NOMO-1 (cell line): ENCODE measurements around the gene KRTAP19-5.
"Not testable (repeated sequence)": the region's sequence is repeated elsewhere in the genome, so short reads cannot be mapped to it uniquely, and the experiment has no call there.

Experiments
- DNase-seq, 2 experiments: peaks; one replicate each; lab custom pipeline; 2025; ENCODE audit not compliant: unreplicated experiment in 2 of 2; lab: John Stamatoyannopoulos, UW

The KRTAP19-5 gene

GRCh38 chr21:30502041-30502440, at the start of gene KRTAP19-5:
KRTAP19-5 (minus strand) TSS chr21:30502141; CDS start chr21:30502090, 51 bp downstream.
- DNase-seq: no peak

- DNase-seq: no peak
Observed at GRCh38 chr21:30541764-30542163, 39.8 kb upstream of the KRTAP19-5 start, which contains the start of gene KRTAP19-6. KRTAP19-6 (minus strand) TSS chr21:30541864; CDS start chr21:30541833, 31 bp downstream.

GRCh38 chr21:30518876-30519275, 16.9 kb upstream of the KRTAP19-5 start:
- no peak for DNase-seq

- no peak for DNase-seq
Observed at GRCh38 chr21:30515681-30516080, 13.7 kb upstream of the KRTAP19-5 start.

GRCh38 chr21:30505621-30506205, 3.8 kb upstream of the KRTAP19-5 start:
- not testable (repeated sequence) for DNase-seq

GRCh38 chr21:30497065-30497464, 4.9 kb downstream of the KRTAP19-5 start, which contains the start of gene KRTAP19-4:
KRTAP19-4 (minus strand) TSS chr21:30497165; CDS start chr21:30497110, 55 bp downstream.
- DNase-seq: no peak

- DNase-seq: no peak
Observed at GRCh38 chr21:30491963-30492428, 9.9 kb downstream of the KRTAP19-5 start, which contains the start of gene KRTAP19-3. KRTAP19-3 (minus strand) TSS chr21:30492013; CDS start chr21:30491957, 56 bp downstream.

- no peak for DNase-seq
Observed at GRCh38 chr21:30487336-30487735, 14.6 kb downstream of the KRTAP19-5 start, which contains the start of gene KRTAP19-2. KRTAP19-2 (minus strand) TSS chr21:30487436; CDS start chr21:30487348, 88 bp downstream.

GRCh38 chr21:30486180-30486579, 15.8 kb downstream of the KRTAP19-5 start:
- no peak for DNase-seq

GRCh38 chr21:30482130-30482529, 19.8 kb downstream of the KRTAP19-5 start:
- DNase-seq: no peak

- DNase-seq: no peak
Observed at GRCh38 chr21:30480145-30480544, 21.8 kb downstream of the KRTAP19-5 start, which contains the start of gene KRTAP19-1. KRTAP19-1 (minus strand) TSS chr21:30480367; CDS start chr21:30480317, 50 bp downstream.

GRCh38 chr21:30479259-30479658, 22.7 kb downstream of the KRTAP19-5 start:
- DNase-seq: no peak

- DNase-seq: no peak
Observed at GRCh38 chr21:30478004-30478403, 23.9 kb downstream of the KRTAP19-5 start.

GRCh38 chr21:30468900-30469714, 32.8 kb downstream of the KRTAP19-5 start:
- no peak for DNase-seq

GRCh38 chr21:30463713-30464112, 38.2 kb downstream of the KRTAP19-5 start:
- peak in 1 of 2 experiments; percentile 4 for DNase-seq
